Nephron progenitor cell (in vitro differentiated cells): ENCODE data around the gene NOVA1.
A peak's percentile ranks its signal among the peaks of the same experiment; 100 is the strongest.

ENCODE experiments used
- DNase-seq: peaks from one replicate; pipeline ENCODE4 v3.0.0; 2021
- H3K27ac Mint-ChIP-seq: 2 replicates; pipeline ENCODE4 v1.8.0; 2021; ENCODE audit warnings: mild to moderate bottlenecking, moderate library complexity, mixed read lengths
- H3K27me3 Mint-ChIP-seq: 2 replicates; pipeline ENCODE4 v1.8.0; 2021; ENCODE audit warnings: mild to moderate bottlenecking, low read depth, mixed read lengths; ENCODE audit not compliant: poor library complexity
- H3K36me3 Mint-ChIP-seq: 2 replicates; pipeline ENCODE4 v1.8.0; 2021; ENCODE audit warnings: low read depth, mixed read lengths
- H3K4me1 Mint-ChIP-seq: 2 replicates; pipeline ENCODE4 v1.8.0; 2021; ENCODE audit warnings: mixed read lengths
- H3K4me3 Mint-ChIP-seq: 2 replicates; pipeline ENCODE4 v1.8.0; 2021; ENCODE audit warnings: mild to moderate bottlenecking, moderate library complexity, mixed read lengths
- H3K9me3 Mint-ChIP-seq: 2 replicates; pipeline ENCODE4 v1.8.0; 2021; ENCODE audit warnings: mild to moderate bottlenecking, moderate library complexity, mixed read lengths
- CTCF ChIP-seq: fragments of 200-600 bp; sonication (generic); IDR thresholded peaks from 2 replicates; pipeline ENCODE4 v1.5.0; 2021; ENCODE audit warnings: antibody characterized with exemption

NOVA1 gene

DNA sequence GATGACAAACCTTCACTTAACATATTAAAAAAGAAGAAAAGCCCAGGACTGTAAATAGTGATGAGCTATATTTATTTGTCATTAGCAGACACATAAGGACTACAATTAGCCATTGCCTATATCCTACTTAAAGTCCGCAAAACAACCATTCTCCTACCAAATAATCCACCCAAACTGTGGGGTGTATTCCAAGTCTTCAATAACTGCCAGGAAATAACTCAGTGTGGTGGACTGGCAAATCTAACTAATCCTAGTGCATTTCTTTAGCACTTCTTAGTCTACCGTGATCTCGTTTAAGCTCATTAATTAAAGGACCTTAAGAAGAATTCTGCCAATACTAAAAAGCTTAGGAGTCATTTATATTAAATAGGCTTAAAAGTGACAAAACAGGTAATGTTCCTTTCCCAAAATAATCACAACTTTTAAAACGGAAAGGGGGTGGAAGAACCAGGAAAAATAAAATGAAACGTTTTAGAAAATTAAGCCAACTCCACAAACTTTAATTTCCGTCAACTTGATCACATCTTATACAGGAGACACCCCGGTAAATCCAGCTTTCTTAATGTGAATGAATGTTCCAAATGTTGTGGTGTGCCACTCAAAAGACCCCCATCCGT is 1.8 kb downstream of the NOVA1 start:
- no peaks in the 10 kb centered on the region for H3K9me3 Mint-ChIP-seq
- H3K4me3 Mint-ChIP-seq: peak overlapping the region; percentile 100
- no peak for TF ChIP-seq CTCF
- no peak overlapping the region for H3K27ac Mint-ChIP-seq
- H3K27me3 Mint-ChIP-seq: peaks cover 13% of the 10 kb centered on the region
- H3K4me1 Mint-ChIP-seq: peaks cover 36% of the 10 kb centered on the region
- no peaks in the 10 kb centered on the region for H3K36me3 Mint-ChIP-seq
- DNase-seq: no peak

GRCh38 chr14:26594756-26595545 is 2.9 kb downstream of the NOVA1 start:
- no peak overlapping the region for H3K27ac Mint-ChIP-seq
- peaks cover 10% of the 10 kb centered on the region for H3K27me3 Mint-ChIP-seq
- H3K4me1 Mint-ChIP-seq: peaks cover 36% of the 10 kb centered on the region
- no peaks in the 10 kb centered on the region for H3K9me3 Mint-ChIP-seq
- no peak for TF ChIP-seq CTCF
- DNase-seq: no peak
- H3K36me3 Mint-ChIP-seq: no peaks in the 10 kb centered on the region
- H3K4me3 Mint-ChIP-seq: peak overlapping the region; percentile 100

- TF ChIP-seq CTCF: no peak
- H3K4me1 Mint-ChIP-seq: peaks cover 35% of the 10 kb centered on the region
- no peaks in the 10 kb centered on the region for H3K9me3 Mint-ChIP-seq
- no peaks in the 10 kb centered on the region for H3K36me3 Mint-ChIP-seq
- H3K27me3 Mint-ChIP-seq: peaks cover 10% of the 10 kb centered on the region
- no peak overlapping the region for H3K27ac Mint-ChIP-seq
- H3K4me3 Mint-ChIP-seq: no peak overlapping the region
- DNase-seq: no peak
Observed at GRCh38 chr14:26594148-26594547, 3.7 kb downstream of the NOVA1 start.

GRCh38 chr14:26593357-26593756 is 4.5 kb downstream of the NOVA1 start:
- no peak overlapping the region for H3K27ac Mint-ChIP-seq

DNA sequence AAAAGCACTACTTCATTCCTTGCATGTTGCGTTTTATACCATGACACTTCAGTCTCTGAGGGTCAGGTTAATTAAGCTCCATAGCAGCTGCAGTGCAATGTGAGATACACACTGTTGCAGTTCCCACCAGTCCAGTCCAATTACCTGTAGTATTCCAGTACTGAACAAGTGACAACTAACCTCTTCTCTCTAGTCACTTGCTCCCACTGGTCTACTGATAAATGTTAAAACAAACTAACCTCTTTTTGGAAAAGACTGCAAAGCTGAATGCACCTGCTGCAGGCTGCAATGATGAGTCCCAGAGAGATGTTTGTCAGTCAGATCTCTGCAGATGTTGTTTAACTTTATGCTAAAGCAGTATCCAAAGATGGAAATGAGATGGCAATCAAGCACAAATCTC is 7.9 kb downstream of the NOVA1 start:
- Mint-ChIP-seq H3K4me3 (no peak overlapping the region), H3K4me1 (peaks cover 6% of the 10 kb centered on the region), H3K27ac (no peak overlapping the region), H3K27me3 (no peaks in the 10 kb centered on the region), H3K9me3 (no peaks in the 10 kb centered on the region), H3K36me3 (no peaks in the 10 kb centered on the region)
- DNase-seq: no peak
- no peak for TF ChIP-seq CTCF

More at GRCh38 chr14:26593357-26593756, 4.5 kb downstream of the NOVA1 start:
- H3K4me3 Mint-ChIP-seq: no peak overlapping the region
- no peaks in the 10 kb centered on the region for H3K36me3 Mint-ChIP-seq
- no peaks in the 10 kb centered on the region for H3K9me3 Mint-ChIP-seq
- H3K4me1 Mint-ChIP-seq: peaks cover 27% of the 10 kb centered on the region
- no peak for DNase-seq
- peaks cover 10% of the 10 kb centered on the region for H3K27me3 Mint-ChIP-seq
- TF ChIP-seq CTCF: no peak

DNA sequence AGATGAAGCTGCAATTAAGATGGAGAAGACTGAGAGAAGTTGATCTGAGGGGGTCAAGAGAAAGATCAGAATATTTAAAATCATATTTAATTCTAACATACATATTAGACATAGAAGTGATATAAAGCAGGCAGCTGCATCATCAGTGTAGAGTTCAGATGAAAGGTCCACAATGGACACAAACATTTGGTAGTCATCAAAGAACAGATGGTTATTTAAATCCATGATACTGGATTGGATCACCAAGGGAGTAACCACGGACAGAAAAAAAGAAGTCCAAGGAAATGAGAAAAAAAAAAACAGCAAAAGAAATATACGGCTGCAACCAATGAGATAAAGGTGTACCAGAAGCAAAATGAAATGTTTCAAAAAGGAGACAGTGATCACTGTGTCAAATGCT is 20.1 kb downstream of the NOVA1 start:
- Mint-ChIP-seq H3K36me3 (no peaks in the 10 kb centered on the region), H3K27ac (no peak overlapping the region), H3K4me3 (no peak overlapping the region), H3K9me3 (no peaks in the 10 kb centered on the region), H3K27me3 (no peaks in the 10 kb centered on the region), H3K4me1 (no peaks in the 10 kb centered on the region)
- TF ChIP-seq CTCF: no peak
- no peak for DNase-seq
